PC-3 (cell line): Measurements from ENCODE around the gene HINT3.
"Not testable (repeated sequence)": the region's sequence is repeated elsewhere in the genome, so short reads cannot be mapped to it uniquely, and the experiment has no call there.

Source experiments
- CTCF ChIP-seq: fragments of 300-600 bp; sonication (generic); conservative IDR thresholded peaks from 2 replicates; pipeline ENCODE4 v1.5.1; 2017; ENCODE audit warnings: antibody characterized with exemption, low read depth, mild to moderate bottlenecking, low read length
- EZH2 ChIP-seq: fragments of 300-600 bp; sonication (generic); IDR thresholded peaks from one replicate; pipeline ENCODE4 v1.6.1; 2017; ENCODE audit warnings: antibody characterized with exemption, mild to moderate bottlenecking, low read length; ENCODE audit not compliant: unreplicated experiment

GRCh38 chr6:125935520-125935919 lies 21.1 kb upstream of the HINT3 start:
- not testable (repeated sequence) for TF ChIP-seq CTCF, EZH2
